Right ventricle myocardium superior (tissue), 1 donor: ENCODE results near the gene GPRC5A. TPM values are rescaled to one million over a fixed set of nuclear protein-coding genes. Genes with fewer than 3 reads are reported as not detected.
A peak's percentile ranks its signal among the peaks of the same experiment; 100 is the strongest.

ENCODE experiments used
- ATAC-seq: fragments of 200-7000 bp; cut with Tn5 transposase; one replicate; pipeline ENCODE4 v1.9.1; 2020; ENCODE audit warnings: mild to moderate bottlenecking; ENCODE audit not compliant: poor library complexity
- DNase-seq: peaks from one replicate; pipeline ENCODE4 v3.0.0-alpha.2; 2020
- intact Hi-C: fragments of 100-400 bp; cut with DNase I; formaldehyde crosslinking; loops from one replicate; pipeline ENCODE4 v1.11.2; 2022
- total RNA-seq: library from RNA; stranded (reverse); fragmentation: NEBNext Ultra II Directional; extraction: Animal tissue kit (Norgen Biotek cat#: 25700); gene quantifications from one replicate; pipeline ENCODE4 v1.2.1, GENCODE V29; 2021
- donor health status: DM: no; HTN: yes; CAD: no; lungs with severe emphysema.

GPRC5A gene
- total RNA-seq, 1 donor from 2014 or later, result 2.0 TPM

GRCh38 chr12:12903642-12904609 lies 12.6 kb downstream of the GPRC5A start:
- no peak for ATAC-seq
- intact Hi-C loops, result no loop called here
- no peak for DNase-seq

- intact Hi-C loops, result no loop called here
- DNase-seq, result no peak
- ATAC-seq, result no peak
Observed at GRCh38 chr12:12907552-12907951, 16.2 kb downstream of the GPRC5A start.

- ATAC-seq, result no peak
- DNase-seq, result no peak
- intact Hi-C loops, result no loop called here
Observed at GRCh38 chr12:12908252-12908651, 16.9 kb downstream of the GPRC5A start.

GRCh38 chr12:12908711-12909110 lies 17.3 kb downstream of the GPRC5A start:
- intact Hi-C loops, result no loop called here
- no peak for ATAC-seq
- no peak for DNase-seq

- DNase-seq (no peak), ATAC-seq (peak; percentile 44)
- intact Hi-C loops, result no loop called here
Observed at GRCh38 chr12:12909228-12909994, 18.0 kb downstream of the GPRC5A start.

- intact Hi-C loops, result no loop called here
- ATAC-seq, result peak; percentile 81
Observed at GRCh38 chr12:12909995-12910420, 18.6 kb downstream of the GPRC5A start.

GRCh38 chr12:12912711-12913110 lies 21.3 kb downstream of the GPRC5A start:
- no peak for ATAC-seq
- no peak for DNase-seq
- intact Hi-C loops, result no loop called here

More at GRCh38 chr12:12909995-12910420, 18.6 kb downstream of the GPRC5A start:
- no peak for DNase-seq

- intact Hi-C loops, result loop anchor here (5.0 kb wide), 2 partner anchors 67 to 297 kb away; no protein-coding TSS in a partner anchor
- no peak for ATAC-seq
- DNase-seq, result no peak
Observed at GRCh38 chr12:12915656-12916055, 24.3 kb downstream of the GPRC5A start.

GRCh38 chr12:12916135-12916944 lies 25.0 kb downstream of the GPRC5A start:
- intact Hi-C loops, result loop anchor here (5.0 kb wide), 2 partner anchors 66 to 296 kb away; no protein-coding TSS in a partner anchor
- ATAC-seq, result peak; percentile 98
- peak; percentile 91 for DNase-seq

- DNase-seq (no peak), ATAC-seq (no peak)
- intact Hi-C loops, result loop anchor here (5.0 kb wide), 2 partner anchors 65 to 295 kb away; no protein-coding TSS in a partner anchor
Observed at GRCh38 chr12:12917517-12917916, 26.2 kb downstream of the GPRC5A start.

GRCh38 chr12:12918781-12919389 lies 27.5 kb downstream of the GPRC5A start:
- intact Hi-C loops, result loop anchor here (5.0 kb wide), 2 partner anchors 63 to 293 kb away; no protein-coding TSS in a partner anchor
- DNase-seq, result no peak
- ATAC-seq, result no peak

GRCh38 chr12:12919666-12920435 lies 28.5 kb downstream of the GPRC5A start:
- DNase-seq (no peak), ATAC-seq (no peak)
- intact Hi-C loops, result loop anchor here (5.0 kb wide), 2 partner anchors 62 to 292 kb away; no protein-coding TSS in a partner anchor

GRCh38 chr12:12922191-12922616 lies 30.8 kb downstream of the GPRC5A start:
- DNase-seq, result no peak
- no peak for ATAC-seq
- intact Hi-C loops, result no loop called here

GRCh38 chr12:12922978-12923377 lies 31.6 kb downstream of the GPRC5A start:
- intact Hi-C loops, result no loop called here
- no peak for DNase-seq
- ATAC-seq, result no peak

- DNase-seq (no peak), ATAC-seq (no peak)
- intact Hi-C loops, result no loop called here
Observed at GRCh38 chr12:12924169-12924568, 32.8 kb downstream of the GPRC5A start.

- intact Hi-C loops, result no loop called here
- ATAC-seq, result no peak
- no peak for DNase-seq
Observed at GRCh38 chr12:12925388-12925787, 34.0 kb downstream of the GPRC5A start.

GRCh38 chr12:12926571-12927071 lies 35.3 kb downstream of the GPRC5A start:
- no peak for DNase-seq
- no peak for ATAC-seq
- intact Hi-C loops, result no loop called here
